HL-60 (cell line): ENCODE results near the gene TMEM132D.

Experiments
- DNase-seq, 2 experiments: peaks; one replicate each; pipeline ENCODE4 v3.0.0-alpha.2; 2010 to 2020; ENCODE audit warnings: low read depth in 1 of 2, low spot score in 1 of 2
- H3K27ac ChIP-seq: fragments of 250-450 bp; sonication (Bioruptor Pico); replicated peaks from 2 replicates; pipeline ENCODE4 v1.5.1; 2020; ENCODE audit warnings: mild to moderate bottlenecking, moderate library complexity
- H3K27me3 ChIP-seq: fragments of 250-450 bp; sonication (Bioruptor Pico); 2 replicates; pipeline ENCODE4 v1.5.1; 2021; ENCODE audit warnings: mild to moderate bottlenecking, moderate library complexity; ENCODE audit not compliant: insufficient read depth, poor library complexity, severe bottlenecking
- H3K4me3 ChIP-seq: replicated peaks from 2 replicates; pipeline ENCODE4 v1.5.1; 2011; ENCODE audit warnings: mild to moderate bottlenecking, control low read depth, low read length; ENCODE audit not compliant: insufficient read depth
- CTCF ChIP-seq: IDR thresholded peaks from one replicate; pipeline ENCODE4 v1.5.1; 2011; ENCODE audit warnings: low read length, control low read depth, inconsistent platforms; ENCODE audit not compliant: insufficient read depth
- GABPA ChIP-seq: IDR thresholded peaks from 2 replicates; pipeline ENCODE4 v1.6.1; 2012; ENCODE audit warnings: low read depth
- POLR2AphosphoS5 ChIP-seq: IDR thresholded peaks from 2 replicates; pipeline ENCODE4 v1.6.1; 2012; ENCODE audit warnings: low read depth
- SPI1 ChIP-seq: IDR thresholded peaks from 2 replicates; pipeline ENCODE4 v1.6.1; 2012; ENCODE audit warnings: low read depth, mild to moderate bottlenecking, borderline replicate concordance
- TF ChIP-seq, protein P1 (sequence below): IDR thresholded peaks from 2 replicates; pipeline ENCODE4 v1.6.1; 2012; ENCODE audit warnings: low read depth; ENCODE audit not compliant: insufficient replicate concordance

Gene TMEM132D

GRCh38 chr12:129459886-129460285 lies 443.9 kb downstream of the TMEM132D start:
- no peaks in the 10 kb centered on the region for H3K27me3 ChIP-seq
- no peak overlapping the region for H3K4me3 ChIP-seq
- no peak for DNase-seq
- TF ChIP-seq CTCF: no peak
- no peak for TF ChIP-seq GABPA
- TF ChIP-seq POLR2AphosphoS5: no peak
- no peak for TF ChIP-seq SPI1
- TF ChIP-seq, protein P1, sequence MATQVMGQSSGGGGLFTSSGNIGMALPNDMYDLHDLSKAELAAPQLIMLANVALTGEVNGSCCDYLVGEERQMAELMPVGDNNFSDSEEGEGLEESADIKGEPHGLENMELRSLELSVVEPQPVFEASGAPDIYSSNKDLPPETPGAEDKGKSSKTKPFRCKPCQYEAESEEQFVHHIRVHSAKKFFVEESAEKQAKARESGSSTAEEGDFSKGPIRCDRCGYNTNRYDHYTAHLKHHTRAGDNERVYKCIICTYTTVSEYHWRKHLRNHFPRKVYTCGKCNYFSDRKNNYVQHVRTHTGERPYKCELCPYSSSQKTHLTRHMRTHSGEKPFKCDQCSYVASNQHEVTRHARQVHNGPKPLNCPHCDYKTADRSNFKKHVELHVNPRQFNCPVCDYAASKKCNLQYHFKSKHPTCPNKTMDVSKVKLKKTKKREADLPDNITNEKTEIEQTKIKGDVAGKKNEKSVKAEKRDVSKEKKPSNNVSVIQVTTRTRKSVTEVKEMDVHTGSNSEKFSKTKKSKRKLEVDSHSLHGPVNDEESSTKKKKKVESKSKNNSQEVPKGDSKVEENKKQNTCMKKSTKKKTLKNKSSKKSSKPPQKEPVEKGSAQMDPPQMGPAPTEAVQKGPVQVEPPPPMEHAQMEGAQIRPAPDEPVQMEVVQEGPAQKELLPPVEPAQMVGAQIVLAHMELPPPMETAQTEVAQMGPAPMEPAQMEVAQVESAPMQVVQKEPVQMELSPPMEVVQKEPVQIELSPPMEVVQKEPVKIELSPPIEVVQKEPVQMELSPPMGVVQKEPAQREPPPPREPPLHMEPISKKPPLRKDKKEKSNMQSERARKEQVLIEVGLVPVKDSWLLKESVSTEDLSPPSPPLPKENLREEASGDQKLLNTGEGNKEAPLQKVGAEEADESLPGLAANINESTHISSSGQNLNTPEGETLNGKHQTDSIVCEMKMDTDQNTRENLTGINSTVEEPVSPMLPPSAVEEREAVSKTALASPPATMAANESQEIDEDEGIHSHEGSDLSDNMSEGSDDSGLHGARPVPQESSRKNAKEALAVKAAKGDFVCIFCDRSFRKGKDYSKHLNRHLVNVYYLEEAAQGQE: no peak
- no peak overlapping the region for H3K27ac ChIP-seq

DNA sequence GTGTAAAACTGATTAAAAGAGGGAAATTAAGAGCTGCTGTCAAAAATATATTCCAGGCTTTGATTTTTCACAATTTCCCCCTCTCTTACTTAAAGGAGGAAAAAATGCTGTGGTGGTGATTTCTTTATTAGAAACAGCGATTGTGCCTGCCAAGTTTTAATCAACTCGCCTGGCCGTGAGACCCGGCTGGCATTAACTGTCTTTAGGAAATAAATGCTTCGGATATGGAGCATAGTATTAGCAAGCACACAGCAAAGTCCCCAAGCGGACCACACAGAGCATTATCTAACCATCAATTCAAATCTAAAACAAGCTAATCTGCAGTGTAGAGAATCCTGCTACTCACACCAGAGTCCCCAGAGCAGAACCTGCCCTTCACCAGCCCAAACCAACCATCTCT lies 457.1 kb downstream of the TMEM132D start:
- H3K27me3 ChIP-seq: no peaks in the 10 kb centered on the region
- no peak overlapping the region for H3K27ac ChIP-seq
- no peak for DNase-seq
- no peak overlapping the region for H3K4me3 ChIP-seq
- TF ChIP-seq CTCF (no peak), POLR2AphosphoS5 (no peak), SPI1 (no peak), GABPA (no peak)
- TF ChIP-seq, protein P1: no peak

DNA sequence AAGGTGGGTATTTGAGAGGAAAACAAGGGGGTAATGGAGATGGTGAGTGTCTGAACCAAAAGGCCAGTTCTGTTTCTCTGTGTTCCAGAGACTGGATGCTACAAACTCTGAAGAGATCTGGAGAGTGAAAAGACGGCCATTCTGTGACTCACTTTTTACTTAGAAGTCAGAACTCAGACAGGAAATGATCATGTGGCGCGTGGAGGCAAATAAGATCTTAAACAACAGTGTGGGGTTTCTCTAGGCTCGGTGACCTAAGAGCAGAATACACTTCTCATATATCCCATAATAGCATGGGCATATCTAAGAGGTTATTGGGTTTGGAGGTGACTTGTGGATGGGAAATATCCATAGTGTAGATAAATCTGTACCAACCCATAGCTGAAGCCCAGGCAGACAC lies 463.5 kb downstream of the TMEM132D start:
- no peak for TF ChIP-seq POLR2AphosphoS5
- TF ChIP-seq CTCF: no peak
- TF ChIP-seq, protein P1: no peak
- no peak for TF ChIP-seq SPI1
- no peak for TF ChIP-seq GABPA
- Histone ChIP-seq H3K27ac (no peak overlapping the region), H3K4me3 (no peak overlapping the region), H3K27me3 (no peaks in the 10 kb centered on the region)
- no peak for DNase-seq
